Muscle of leg (tissue), 11 donors: ENCODE measurements around the gene BAMBI. TPM values are rescaled to one million over a fixed set of nuclear protein-coding genes. Genes with fewer than 3 reads are reported as not detected.

ENCODE experiments used
- DNase-seq: peaks from one replicate; pipeline ENCODE4 v3.0.0; 2013
- H3K27ac ChIP-seq: one replicate; pipeline ENCODE4 v1.5.1; 2013; ENCODE audit warnings: mild to moderate bottlenecking, low read length, control low read depth
- H3K27me3 ChIP-seq: one replicate; pipeline ENCODE4 v1.6.1; 2013; ENCODE audit warnings: low read length; ENCODE audit not compliant: control insufficient read depth, insufficient read depth
- H3K36me3 ChIP-seq: one replicate; pipeline ENCODE4 v1.6.1; 2013; ENCODE audit warnings: low read length; ENCODE audit not compliant: control insufficient read depth, insufficient read depth
- H3K4me1 ChIP-seq: one replicate; pipeline ENCODE4 v1.6.1; 2013; ENCODE audit warnings: low read length; ENCODE audit not compliant: control insufficient read depth, insufficient read depth
- H3K4me3 ChIP-seq: one replicate; pipeline ENCODE4 v1.5.1; 2013; ENCODE audit warnings: low read length, control low read depth
- H3K9me3 ChIP-seq: replicated peaks from 2 replicates; pipeline ENCODE4 v1.6.1; 2013; ENCODE audit warnings: low read depth, low read length; ENCODE audit not compliant: control insufficient read depth
- WGBS: methylation state at CpG from one replicate; pipeline ENCODE4 v1.1.5; 2013; ENCODE audit warnings: missing lambda C conversion rate; ENCODE audit not compliant: insufficient coverage; 5-methylcytosine and 5-hydroxymethylcytosine counted together
- polyA plus RNA-seq, 8 donors: library from polyadenylated mRNA; unstranded; fragments of 120-200 nt; gene quantifications; one replicate each; pipeline versions ENCODE4 v1.2.1 to v1.2.3, GENCODE V29; 2013; ENCODE audit warnings: inconsistent platforms in 1 of 8, low replicate concordance in 1 of 8; ENCODE audit not compliant: insufficient read length in 8 of 8, insufficient read depth in 1 of 8
- total RNA-seq: library from RNA; stranded (reverse); fragments of 120-200 nt; gene quantifications from one replicate; pipeline ENCODE4 v1.2.4, GENCODE V29; 2013

BAMBI gene
- total and polyA plus RNA-seq, 9 donors = 1.6 to 10.0 (median 5.4) TPM

- 92% methylated on average over 10 of the region's 13 CpGs for WGBS
- H3K4me1 ChIP-seq = no peaks in the 10 kb centered on the region
- DNase-seq = no peak
- no peaks in the 10 kb centered on the region for H3K9me3 ChIP-seq
- H3K27me3 ChIP-seq = peaks cover 20% of the 10 kb centered on the region
- no peak overlapping the region for H3K4me3 ChIP-seq
- no peak overlapping the region for H3K27ac ChIP-seq
- H3K36me3 ChIP-seq = no peaks in the 10 kb centered on the region
These were observed 7.0 kb downstream of the BAMBI start for GRCh38 chr10:28684157-28684985.

GRCh38 chr10:28684986-28685580, 7.8 kb downstream of the BAMBI start:
- Histone ChIP-seq H3K9me3 (no peaks in the 10 kb centered on the region), H3K27ac (no peak overlapping the region), H3K27me3 (peaks cover 15% of the 10 kb centered on the region), H3K4me1 (no peaks in the 10 kb centered on the region), H3K4me3 (no peak overlapping the region), H3K36me3 (no peaks in the 10 kb centered on the region)
- WGBS = 40% methylated on average over 1 of the region's 5 CpGs
- DNase-seq = no peak

GRCh38 chr10:28685717-28686116, 8.4 kb downstream of the BAMBI start:
- H3K27ac ChIP-seq = no peak overlapping the region
- peaks cover 13% of the 10 kb centered on the region for H3K27me3 ChIP-seq
- H3K4me3 ChIP-seq = no peak overlapping the region
- no CpG with 5 or more reads among the region's 5 CpGs for WGBS
- no peak for DNase-seq
- H3K4me1 ChIP-seq = no peaks in the 10 kb centered on the region
- H3K36me3 ChIP-seq = no peaks in the 10 kb centered on the region
- H3K9me3 ChIP-seq = no peaks in the 10 kb centered on the region

DNA sequence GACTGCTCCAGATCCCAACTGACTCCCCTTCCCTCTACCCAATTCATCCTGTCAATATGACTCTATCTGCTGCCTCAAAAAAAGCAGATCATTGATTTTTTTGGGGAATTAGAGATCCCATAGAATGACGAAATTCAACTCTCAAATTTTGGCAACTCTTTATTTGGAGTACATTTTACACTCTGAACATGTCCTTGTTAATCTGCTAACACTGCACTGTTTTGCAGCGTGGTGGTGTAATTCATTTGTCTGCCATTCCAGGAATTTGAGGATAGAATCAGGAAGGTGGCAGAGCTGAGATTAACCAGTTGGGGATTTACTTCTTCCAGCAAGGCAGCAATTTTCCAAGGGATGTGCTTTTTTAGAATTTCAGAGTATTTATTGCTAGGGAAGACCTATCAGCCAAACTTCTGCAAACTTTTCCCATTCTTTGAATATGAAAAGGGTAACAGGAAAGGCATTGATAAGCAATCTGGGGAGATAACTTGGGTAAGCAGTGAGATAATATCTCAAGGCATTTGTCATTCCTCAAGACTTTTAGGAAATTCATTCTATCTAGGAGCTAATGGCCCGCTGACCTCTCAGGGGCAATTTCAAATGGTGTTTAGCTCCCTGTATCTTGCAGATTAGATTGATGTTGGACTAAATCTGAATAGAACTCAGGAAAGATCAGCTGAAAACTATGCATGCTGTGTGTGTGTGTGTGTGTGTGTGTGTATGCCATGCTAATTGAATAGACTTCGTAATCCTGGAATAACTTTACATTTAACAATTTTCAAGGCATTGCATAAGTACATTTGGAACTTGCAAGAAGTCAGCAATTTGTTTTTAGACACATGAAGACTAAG, 9.7 kb downstream of the BAMBI start:
- H3K4me1 ChIP-seq = no peaks in the 10 kb centered on the region
- no peak for DNase-seq
- H3K9me3 ChIP-seq = no peaks in the 10 kb centered on the region
- WGBS = 86% methylated on average over 1 of the region's 4 CpGs
- H3K4me3 ChIP-seq = no peak overlapping the region
- no peaks in the 10 kb centered on the region for H3K36me3 ChIP-seq
- H3K27me3 ChIP-seq = peaks cover 8% of the 10 kb centered on the region
- H3K27ac ChIP-seq = no peak overlapping the region

GRCh38 chr10:28687683-28688001, 10.3 kb downstream of the BAMBI start:
- no CpG with 5 or more reads among the region's 3 CpGs for WGBS
- Histone ChIP-seq H3K27me3 (peaks cover 6% of the 10 kb centered on the region), H3K9me3 (no peaks in the 10 kb centered on the region), H3K27ac (no peak overlapping the region), H3K36me3 (no peaks in the 10 kb centered on the region), H3K4me1 (no peaks in the 10 kb centered on the region), H3K4me3 (no peak overlapping the region)
- DNase-seq = no peak

DNA sequence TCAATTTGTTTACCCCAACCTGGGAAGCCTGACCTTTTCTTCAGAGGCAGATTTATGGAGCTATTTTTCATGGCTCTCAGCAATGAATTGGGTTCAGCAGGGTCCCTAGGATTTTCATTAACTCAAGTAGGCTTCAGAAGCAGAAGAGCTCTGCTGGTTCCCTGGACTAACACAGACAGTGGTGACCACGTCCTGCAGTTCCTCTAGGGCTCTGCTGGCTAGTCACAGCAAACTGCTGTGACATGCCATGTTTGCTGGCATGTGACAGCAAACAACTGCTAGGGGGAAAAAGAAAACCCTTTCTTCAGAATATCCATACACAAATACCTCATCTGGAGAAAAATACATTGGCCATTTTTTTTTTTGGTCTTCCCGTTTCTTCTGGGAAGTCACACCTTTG, 13.2 kb downstream of the BAMBI start:
- 42% methylated on average over 2 of the region's 2 CpGs for WGBS
- Histone ChIP-seq H3K4me1 (no peaks in the 10 kb centered on the region), H3K4me3 (no peak overlapping the region), H3K9me3 (no peaks in the 10 kb centered on the region), H3K27ac (no peak overlapping the region), H3K36me3 (no peaks in the 10 kb centered on the region), H3K27me3 (peaks cover 6% of the 10 kb centered on the region)
- no peak for DNase-seq

- Histone ChIP-seq H3K27me3 (peaks cover 6% of the 10 kb centered on the region), H3K27ac (no peak overlapping the region), H3K4me3 (no peak overlapping the region), H3K4me1 (no peaks in the 10 kb centered on the region), H3K36me3 (no peaks in the 10 kb centered on the region), H3K9me3 (no peaks in the 10 kb centered on the region)
- no CpG with 5 or more reads among the region's 6 CpGs for WGBS
- DNase-seq = no peak
These were observed 13.9 kb downstream of the BAMBI start for GRCh38 chr10:28691187-28691694.

DNA sequence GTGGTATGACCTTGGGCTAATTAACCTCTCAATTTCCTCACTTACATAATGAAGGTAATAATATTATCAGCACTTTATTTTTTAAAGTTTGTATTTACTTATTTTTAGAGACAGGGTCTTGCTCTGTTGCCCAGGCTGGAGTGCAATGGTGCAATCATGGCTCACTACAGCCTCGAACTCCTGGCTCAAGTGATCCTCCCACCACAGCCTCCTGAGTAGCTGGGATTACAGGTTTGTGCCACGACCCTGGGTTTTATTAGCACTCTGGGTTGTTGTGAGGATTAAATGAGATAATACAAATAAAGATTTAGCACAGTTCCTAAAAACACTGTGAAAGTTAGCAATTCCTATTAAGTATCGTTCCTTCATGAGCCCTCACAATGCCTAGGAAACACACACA, 14.7 kb downstream of the BAMBI start:
- Histone ChIP-seq H3K27me3 (peaks cover 6% of the 10 kb centered on the region), H3K36me3 (no peaks in the 10 kb centered on the region), H3K4me3 (no peak overlapping the region), H3K27ac (no peak overlapping the region), H3K9me3 (no peaks in the 10 kb centered on the region), H3K4me1 (no peaks in the 10 kb centered on the region)
- no peak for DNase-seq
- 100% methylated on average over 1 of the region's 3 CpGs for WGBS

DNA sequence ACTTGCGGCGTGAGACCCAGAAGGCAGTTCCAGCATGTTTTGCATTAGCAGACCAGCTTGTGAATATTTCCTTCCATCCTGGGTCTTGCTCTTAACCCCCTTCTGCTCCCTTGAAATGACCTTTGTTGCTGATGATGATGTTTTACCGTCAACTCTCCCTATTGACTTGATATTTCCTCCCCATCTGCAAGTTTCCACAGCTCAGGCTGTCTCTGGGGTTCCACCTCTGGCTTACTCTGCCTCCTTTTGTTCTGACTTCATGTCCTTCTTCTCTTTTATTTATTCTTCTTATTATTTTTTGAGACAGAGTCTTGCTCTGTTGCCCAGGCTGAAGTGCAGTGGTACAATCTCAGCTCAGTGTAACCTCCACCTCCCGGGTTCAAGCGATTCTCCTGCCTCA, 17.2 kb downstream of the BAMBI start:
- WGBS = 69% methylated on average over 2 of the region's 5 CpGs
- no peak overlapping the region for H3K27ac ChIP-seq
- H3K9me3 ChIP-seq = no peaks in the 10 kb centered on the region
- H3K27me3 ChIP-seq = peaks cover 4% of the 10 kb centered on the region
- H3K36me3 ChIP-seq = no peaks in the 10 kb centered on the region
- H3K4me3 ChIP-seq = no peak overlapping the region
- DNase-seq = no peak
- H3K4me1 ChIP-seq = no peaks in the 10 kb centered on the region

- Histone ChIP-seq H3K27ac (no peak overlapping the region), H3K27me3 (no peaks in the 10 kb centered on the region), H3K36me3 (no peaks in the 10 kb centered on the region), H3K9me3 (no peaks in the 10 kb centered on the region), H3K4me1 (no peaks in the 10 kb centered on the region), H3K4me3 (no peak overlapping the region)
- DNase-seq = no peak
- WGBS = no CpG with 5 or more reads among the region's 2 CpGs
These were observed 20.8 kb downstream of the BAMBI start for GRCh38 chr10:28698075-28698474.
